Mucosa of descending colon (tissue), 3 donors: ENCODE measurements around the gene FBXO42. TPM values are rescaled to one million over a fixed set of nuclear protein-coding genes. Genes with fewer than 3 reads are reported as not detected.

Experiments
- ATAC-seq: fragments of 200-7000 bp; cut with Tn5 transposase; one replicate; pipeline ENCODE4 v1.9.1; 2020; ENCODE audit warnings: mild to moderate bottlenecking, moderate library complexity
- DNase-seq, 3 donors: peaks; one replicate each; pipeline ENCODE4 v3.0.0-alpha.2; 2020
- H3K36me3 ChIP-seq: fragments of 200-600 bp; one replicate; pipeline ENCODE4 v1.8.0; 2021; ENCODE audit warnings: low read depth, mild to moderate bottlenecking
- H3K4me1 ChIP-seq: fragments of 200-600 bp; one replicate; pipeline ENCODE4 v1.8.0; 2021; ENCODE audit warnings: low read depth, mild to moderate bottlenecking
- H3K4me3 ChIP-seq: fragments of 200-600 bp; one replicate; pipeline ENCODE4 v1.8.0; 2021; ENCODE audit warnings: mild to moderate bottlenecking
- H3K9me3 ChIP-seq: fragments of 200-600 bp; one replicate; pipeline ENCODE4 v1.8.0; 2021; ENCODE audit warnings: mild to moderate bottlenecking
- intact Hi-C, 2 donors: fragments of 100-400 bp; cut with DNase I in 1 of 2; cut with micrococcal nuclease in 1 of 2; formaldehyde crosslinking; loops; one replicate each; pipeline versions ENCODE4 v1.11.0 to v1.11.1; 2022; cut with DNase I, micrococcal nuclease
- total RNA-seq, 3 donors: library from RNA; stranded (reverse); fragmentation: NEBNext Ultra II Directional in 2 of 3; extraction: Animal tissue kit (Norgen Biotek cat#: 25700) in 2 of 3; gene quantifications; one replicate each; pipeline versions ENCODE4 v1.2.1 to v1.2.4, GENCODE V29; 2021 to 2023
- TF ChIP-seq, protein P1 (sequence below): fragments of 200-600 bp; IDR thresholded peaks from one replicate; pipeline ENCODE4 v1.8.0; 2022; ENCODE audit warnings: antibody characterized with exemption, mild to moderate bottlenecking
- donor health status: DM: no; HTN: no; CAD: no; lungs with moderate emphysema.
- donor health status: DM: no; HTN: no; CAD: no.
- donor health status: DM: no; HTN: yes; CAD: no.

FBXO42 gene
- total RNA-seq, 3 donors from 2014 or later, result 12.9 to 20.6 (median 16.3) TPM

DNA sequence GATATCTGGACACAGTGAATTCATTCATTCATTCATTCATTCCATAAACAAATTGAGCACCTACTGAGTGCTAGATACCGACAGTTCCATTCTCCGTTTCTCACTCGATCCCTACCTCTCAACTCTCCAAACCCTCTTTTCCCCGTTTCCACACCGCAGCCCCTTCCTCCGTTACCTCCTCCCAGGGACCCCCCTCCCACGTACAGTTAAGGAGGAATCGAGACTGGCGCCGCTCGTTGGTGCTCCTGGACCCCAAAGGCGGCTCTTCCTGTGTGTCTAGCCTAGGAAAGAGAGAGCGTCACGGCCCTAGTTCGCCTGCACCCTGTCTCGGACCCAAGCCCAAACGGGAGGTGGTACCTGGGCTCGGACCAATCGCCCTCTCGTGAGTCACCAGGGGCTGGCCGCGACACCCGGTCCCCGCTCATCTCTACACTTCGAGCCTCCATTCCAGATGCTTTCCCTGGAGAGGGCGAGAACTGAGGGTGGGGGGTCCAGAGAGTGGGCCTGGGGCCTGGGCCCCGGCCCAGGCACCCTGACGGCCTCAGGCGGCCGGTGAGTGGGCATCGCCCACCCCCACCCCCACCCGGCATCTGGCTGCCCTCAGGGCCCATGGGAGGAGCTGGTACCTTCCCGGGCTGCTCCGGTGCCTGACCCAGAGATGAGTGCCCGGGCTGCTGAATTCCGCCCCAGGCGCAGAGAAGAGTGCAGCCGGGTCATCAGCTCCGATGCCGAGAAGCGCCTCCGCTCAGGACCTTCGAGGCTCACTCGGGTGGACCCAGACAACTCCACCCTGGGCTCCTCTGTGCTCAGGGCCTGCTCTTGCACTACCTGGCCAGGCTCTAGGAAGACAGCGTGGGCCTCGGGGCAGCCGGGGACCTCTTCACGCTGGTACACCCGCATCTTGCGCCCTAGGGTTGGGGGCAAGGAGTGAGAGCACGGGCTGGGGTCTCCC is 144.7 kb downstream of the FBXO42 start:
- peak in 2 of 3 donors; percentile 59 to 68 for DNase-seq
- H3K36me3 ChIP-seq, result no peaks in the 10 kb centered on the region
- H3K4me3 ChIP-seq, result peak overlapping the region; percentile 9
- intact Hi-C loops, result no loop called here
- peaks cover 5% of the 10 kb centered on the region for H3K4me1 ChIP-seq
- TF ChIP-seq, protein P1, sequence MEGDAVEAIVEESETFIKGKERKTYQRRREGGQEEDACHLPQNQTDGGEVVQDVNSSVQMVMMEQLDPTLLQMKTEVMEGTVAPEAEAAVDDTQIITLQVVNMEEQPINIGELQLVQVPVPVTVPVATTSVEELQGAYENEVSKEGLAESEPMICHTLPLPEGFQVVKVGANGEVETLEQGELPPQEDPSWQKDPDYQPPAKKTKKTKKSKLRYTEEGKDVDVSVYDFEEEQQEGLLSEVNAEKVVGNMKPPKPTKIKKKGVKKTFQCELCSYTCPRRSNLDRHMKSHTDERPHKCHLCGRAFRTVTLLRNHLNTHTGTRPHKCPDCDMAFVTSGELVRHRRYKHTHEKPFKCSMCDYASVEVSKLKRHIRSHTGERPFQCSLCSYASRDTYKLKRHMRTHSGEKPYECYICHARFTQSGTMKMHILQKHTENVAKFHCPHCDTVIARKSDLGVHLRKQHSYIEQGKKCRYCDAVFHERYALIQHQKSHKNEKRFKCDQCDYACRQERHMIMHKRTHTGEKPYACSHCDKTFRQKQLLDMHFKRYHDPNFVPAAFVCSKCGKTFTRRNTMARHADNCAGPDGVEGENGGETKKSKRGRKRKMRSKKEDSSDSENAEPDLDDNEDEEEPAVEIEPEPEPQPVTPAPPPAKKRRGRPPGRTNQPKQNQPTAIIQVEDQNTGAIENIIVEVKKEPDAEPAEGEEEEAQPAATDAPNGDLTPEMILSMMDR, result no peak
- no peak for ATAC-seq
- H3K9me3 ChIP-seq, result no peaks in the 10 kb centered on the region

- peak overlapping the region; percentile 9 for H3K4me3 ChIP-seq
- intact Hi-C loops, result no loop called here
- DNase-seq, result peak; percentile 97 to 99 (median 98)
- peaks cover 5% of the 10 kb centered on the region for H3K4me1 ChIP-seq
- no peaks in the 10 kb centered on the region for H3K9me3 ChIP-seq
- TF ChIP-seq, protein P1, result no peak
- no peaks in the 10 kb centered on the region for H3K36me3 ChIP-seq
- ATAC-seq, result peak; percentile 92
Measured at GRCh38 chr1:16206547-16207317, 145.5 kb downstream of the FBXO42 start.

GRCh38 chr1:16205891-16206546 is 146.3 kb downstream of the FBXO42 start:
- peak in 2 of 3 donors; percentile 35 to 77 for DNase-seq
- Histone ChIP-seq H3K9me3 (no peaks in the 10 kb centered on the region), H3K4me3 (no peak overlapping the region), H3K4me1 (peaks cover 5% of the 10 kb centered on the region), H3K36me3 (no peaks in the 10 kb centered on the region)
- TF ChIP-seq, protein P1, result no peak
- intact Hi-C loops, result no loop called here
- no peak for ATAC-seq

DNA sequence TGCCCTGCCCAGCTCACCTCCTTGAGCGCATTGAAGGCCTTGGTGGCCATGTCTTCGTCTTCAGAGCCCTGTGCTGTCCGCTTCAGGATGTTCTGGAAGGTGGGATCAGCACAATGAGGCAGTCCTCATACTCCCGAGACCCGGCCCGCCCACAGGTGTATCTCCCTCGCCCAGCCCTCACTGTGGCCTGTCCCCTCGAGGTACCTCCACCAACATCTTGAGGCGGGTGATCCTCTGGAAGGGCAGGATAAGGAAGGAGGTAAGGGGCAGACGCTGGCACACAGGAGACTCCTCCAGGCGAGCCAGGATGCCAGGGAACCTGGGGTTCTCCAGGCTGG is 147.0 kb downstream of the FBXO42 start:
- TF ChIP-seq, protein P1, result no peak
- H3K4me3 ChIP-seq, result no peak overlapping the region
- ATAC-seq, result no peak
- intact Hi-C loops, result no loop called here
- DNase-seq, result peak in 2 of 3 donors; percentile 36 to 60
- H3K36me3 ChIP-seq, result no peaks in the 10 kb centered on the region
- peaks cover 5% of the 10 kb centered on the region for H3K4me1 ChIP-seq
- H3K9me3 ChIP-seq, result no peaks in the 10 kb centered on the region

GRCh38 chr1:16204634-16205333 is 147.5 kb downstream of the FBXO42 start:
- TF ChIP-seq, protein P1, result no peak
- Histone ChIP-seq H3K36me3 (no peaks in the 10 kb centered on the region), H3K4me3 (no peak overlapping the region), H3K9me3 (no peaks in the 10 kb centered on the region), H3K4me1 (peaks cover 5% of the 10 kb centered on the region)
- intact Hi-C loops, result no loop called here
- DNase-seq, result peak; percentile 60 to 66 (median 64)
- ATAC-seq, result no peak
